IPS-18c (cell line): ENCODE data around the gene BCAP31.

Experiments used
- H3K4me3 ChIP-seq: 2 replicates; pipeline ENCODE4 v1.7.0; 2013; ENCODE audit warnings: low read depth, mild to moderate bottlenecking, low read length, moderate library complexity; ENCODE audit not compliant: insufficient read depth
- H3K9me3 ChIP-seq: one replicate; pipeline ENCODE4 v1.6.1; 2013; ENCODE audit warnings: mild to moderate bottlenecking, low read length, moderate library complexity; ENCODE audit not compliant: control insufficient read depth, insufficient read depth

The BCAP31 gene

GRCh38 chrX:153724252-153725038 is at the start of gene BCAP31, which contains the start of gene ABCD1:
TSS of gene BCAP31 (minus strand) at chrX:153724387. CDS start at chrX:153723244, 1,143 bp downstream.
TSS of gene ABCD1 (plus strand) at chrX:153724856. CDS start at chrX:153725267, 411 bp downstream.
- Histone ChIP-seq H3K9me3 (peaks cover 18% of the 10 kb centered on the region), H3K4me3 (peak within 1 kb of the TSS; percentile 61)

GRCh38 chrX:153773218-153773611 is 49.0 kb upstream of the BCAP31 start:
- Histone ChIP-seq H3K9me3 (peaks cover 25% of the 10 kb centered on the region), H3K4me3 (no peak overlapping the region)

GRCh38 chrX:153772316-153773217 is 48.4 kb upstream of the BCAP31 start:
- H3K9me3 ChIP-seq = peaks cover 28% of the 10 kb centered on the region

GRCh38 chrX:153771415-153772315 is 47.5 kb upstream of the BCAP31 start:
- no peak overlapping the region; the same call in 1 of the 2 replicates for H3K4me3 ChIP-seq
- peaks cover 25% of the 10 kb centered on the region for H3K9me3 ChIP-seq

More at GRCh38 chrX:153772316-153773217, 48.4 kb upstream of the BCAP31 start:
- H3K4me3 ChIP-seq = no peak overlapping the region

GRCh38 chrX:153770601-153771414 is 46.6 kb upstream of the BCAP31 start:
- peaks cover 27% of the 10 kb centered on the region for H3K9me3 ChIP-seq
- H3K4me3 ChIP-seq = no peak overlapping the region

GRCh38 chrX:153769865-153770600 is 45.8 kb upstream of the BCAP31 start:
- Histone ChIP-seq H3K9me3 (peaks cover 28% of the 10 kb centered on the region), H3K4me3 (no peak overlapping the region)

GRCh38 chrX:153769158-153769864 is 45.1 kb upstream of the BCAP31 start:
- peaks cover 31% of the 10 kb centered on the region for H3K9me3 ChIP-seq
- no peak overlapping the region for H3K4me3 ChIP-seq

GRCh38 chrX:153768311-153769157 is 44.3 kb upstream of the BCAP31 start:
- Histone ChIP-seq H3K9me3 (peaks cover 34% of the 10 kb centered on the region), H3K4me3 (no peak overlapping the region)

GRCh38 chrX:153767674-153768055 is 43.5 kb upstream of the BCAP31 start:
- peaks cover 32% of the 10 kb centered on the region for H3K9me3 ChIP-seq
- no peak overlapping the region for H3K4me3 ChIP-seq

GRCh38 chrX:153766871-153767673 is 42.9 kb upstream of the BCAP31 start:
- Histone ChIP-seq H3K4me3 (no peak overlapping the region; the same call in 1 of the 2 replicates), H3K9me3 (peaks cover 32% of the 10 kb centered on the region)

GRCh38 chrX:153766098-153766817 is 42.1 kb upstream of the BCAP31 start:
- no peak overlapping the region; the same call in 1 of the 2 replicates for H3K4me3 ChIP-seq
- H3K9me3 ChIP-seq = peaks cover 29% of the 10 kb centered on the region

- H3K4me3 ChIP-seq = no peak overlapping the region
Observed at GRCh38 chrX:153765138-153766079, 41.2 kb upstream of the BCAP31 start.

More at GRCh38 chrX:153765138-153766079, 41.2 kb upstream of the BCAP31 start:
- H3K9me3 ChIP-seq = peaks cover 27% of the 10 kb centered on the region
